Hypothalamus (tissue), 51 donors: Measurements from ENCODE around the gene DNM1.
"Not testable (repeated sequence)": the region's sequence is repeated elsewhere in the genome, so short reads cannot be mapped to it uniquely, and the experiment has no call there.

Experiments used
- DNase-seq, 51 donors: peaks; one replicate each; lab custom pipeline; 2025; lab: John Stamatoyannopoulos, UW

DNM1 gene

GRCh38 chr9:128219831-128220230 lies 16.7 kb downstream of the DNM1 start:
- DNase-seq, result no peak

DNA sequence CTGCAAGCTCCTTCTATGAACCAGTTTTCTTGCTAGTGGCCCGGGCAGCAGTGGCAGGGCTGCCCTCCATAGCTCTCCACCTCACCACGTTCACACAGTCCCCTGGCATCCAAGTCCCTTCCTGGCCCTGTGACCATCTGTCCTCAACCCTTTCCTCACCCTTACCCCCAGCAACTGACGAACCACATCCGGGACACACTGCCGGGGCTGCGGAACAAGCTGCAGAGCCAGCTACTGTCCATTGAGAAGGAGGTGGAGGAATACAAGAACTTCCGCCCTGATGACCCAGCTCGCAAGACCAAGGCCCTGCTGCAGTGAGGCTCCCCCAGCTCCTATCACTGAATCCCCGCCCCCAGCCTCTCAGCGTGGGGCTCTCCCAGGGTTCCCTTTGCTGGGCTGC lies 18.8 kb downstream of the DNM1 start:
- DNase-seq, result no peak

DNA sequence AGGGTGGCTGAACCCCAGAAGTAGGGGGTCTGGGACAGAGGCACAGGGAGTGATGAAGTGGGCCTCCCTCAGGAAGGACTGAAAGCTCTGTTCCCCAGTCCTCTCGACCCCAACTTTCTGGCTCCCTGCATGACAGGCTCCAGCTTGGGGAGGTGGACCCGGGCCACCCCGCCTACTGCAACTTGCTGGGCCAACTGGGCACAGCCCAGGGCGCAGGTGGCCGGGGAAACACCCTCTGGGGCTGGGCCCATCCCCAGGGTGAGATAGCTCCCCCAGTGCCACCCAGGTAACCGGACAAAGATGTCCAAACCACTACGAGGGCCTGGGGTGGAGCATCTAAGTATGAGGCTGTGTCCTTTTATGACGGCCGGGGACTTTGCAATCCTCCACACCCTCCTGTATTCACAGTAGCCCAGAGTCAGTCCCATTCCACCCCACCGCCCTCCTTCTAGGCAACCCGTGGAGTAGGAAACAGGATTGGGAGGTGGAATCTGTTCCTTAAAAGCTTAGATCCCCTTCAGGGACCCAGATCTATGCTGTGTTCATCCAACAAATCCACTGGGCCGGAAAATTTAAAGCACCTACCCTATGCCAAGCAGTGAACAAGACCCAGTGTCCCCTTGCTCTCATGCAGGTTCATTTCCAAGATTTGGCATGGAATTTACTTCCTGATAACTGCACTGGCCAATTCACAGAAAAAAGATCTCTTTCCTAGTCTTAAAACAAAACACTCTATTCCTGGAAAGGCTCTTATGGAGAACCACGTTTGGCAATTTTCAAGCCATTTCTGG lies 19.9 kb downstream of the DNM1 start:
- no peak for DNase-seq

GRCh38 chr9:128224877-128225276 lies 21.7 kb downstream of the DNM1 start:
- no peak for DNase-seq

GRCh38 chr9:128225770-128226411 lies 22.7 kb downstream of the DNM1 start:
- DNase-seq, result no peak

- no peak for DNase-seq
These were observed 23.2 kb downstream of the DNM1 start for GRCh38 chr9:128226412-128226801.

- not testable (repeated sequence) for DNase-seq
These were observed 27.7 kb downstream of the DNM1 start for GRCh38 chr9:128230897-128231296.

DNA sequence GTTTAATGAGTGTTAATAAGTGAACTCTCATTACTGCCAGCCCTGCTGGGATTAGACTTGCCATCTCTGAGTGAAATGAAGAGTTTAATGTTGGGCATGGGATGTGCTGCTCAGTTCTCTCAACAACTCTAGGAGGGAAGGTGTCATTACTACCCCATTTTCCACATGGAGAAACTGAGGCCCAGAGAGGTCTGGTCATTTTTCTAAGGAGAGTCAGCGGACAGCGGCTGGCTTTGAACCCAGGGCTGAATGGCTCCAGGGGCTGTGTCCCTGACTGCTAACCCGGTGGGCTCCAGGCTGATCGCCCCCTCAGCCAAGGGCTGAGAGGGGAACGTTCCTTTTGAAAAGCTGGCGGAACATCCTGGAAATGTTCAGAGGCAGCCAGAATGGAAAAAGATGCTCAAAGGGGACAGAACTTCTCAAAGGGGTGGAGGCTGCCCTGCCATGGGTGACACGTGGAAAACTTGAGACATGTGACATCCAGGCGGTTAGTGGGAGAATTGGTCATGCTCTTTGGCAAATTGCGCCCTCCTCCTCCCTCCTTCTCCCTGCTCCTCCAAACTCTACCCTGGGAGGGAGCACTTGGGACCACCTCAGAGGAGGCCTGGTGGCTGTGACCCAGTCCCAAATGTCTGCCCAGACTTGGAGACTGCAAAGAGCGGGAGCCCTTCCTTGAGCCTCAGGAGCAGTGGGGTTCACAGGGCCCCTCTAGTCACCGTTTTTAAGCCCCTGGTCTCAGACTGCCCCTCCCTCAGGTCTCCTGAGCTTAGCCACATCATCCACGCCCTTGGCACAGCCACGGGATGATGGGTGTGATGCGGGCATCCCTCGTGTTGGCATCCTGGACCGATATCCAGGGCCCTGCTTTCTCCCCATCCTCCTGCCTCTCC lies 28.7 kb downstream of the DNM1 start:
- DNase-seq, result no peak

GRCh38 chr9:128232528-128233428 lies 29.6 kb downstream of the DNM1 start:
- no peak for DNase-seq

DNA sequence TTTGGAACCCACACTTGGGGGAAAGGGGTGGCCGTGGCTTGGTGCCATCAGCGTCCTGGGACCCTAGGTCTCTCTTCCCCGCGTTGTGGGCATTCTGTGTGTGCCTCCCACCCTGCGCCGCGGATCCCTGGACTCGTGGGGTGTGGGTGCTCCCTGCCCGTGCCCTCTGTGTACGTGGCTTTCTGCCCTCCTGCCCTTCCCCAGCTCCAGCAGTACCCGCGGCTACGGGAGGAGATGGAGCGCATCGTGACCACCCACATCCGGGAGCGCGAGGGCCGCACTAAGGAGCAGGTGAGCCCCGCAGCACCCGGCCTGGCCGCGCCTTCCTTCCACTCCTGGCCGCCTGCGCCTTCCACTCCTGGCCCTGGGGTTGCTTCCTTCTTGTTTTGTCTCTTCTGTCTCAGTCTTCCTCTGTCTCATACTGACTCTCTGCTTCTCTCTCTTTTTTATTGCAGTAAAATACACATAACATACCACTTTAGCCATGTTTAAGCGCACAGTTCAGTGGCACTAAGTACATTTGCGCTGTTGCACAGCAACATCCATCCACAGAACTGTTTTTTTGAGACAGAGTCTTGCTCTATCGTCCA lies 30.7 kb downstream of the DNM1 start:
- DNase-seq, result no peak

DNA sequence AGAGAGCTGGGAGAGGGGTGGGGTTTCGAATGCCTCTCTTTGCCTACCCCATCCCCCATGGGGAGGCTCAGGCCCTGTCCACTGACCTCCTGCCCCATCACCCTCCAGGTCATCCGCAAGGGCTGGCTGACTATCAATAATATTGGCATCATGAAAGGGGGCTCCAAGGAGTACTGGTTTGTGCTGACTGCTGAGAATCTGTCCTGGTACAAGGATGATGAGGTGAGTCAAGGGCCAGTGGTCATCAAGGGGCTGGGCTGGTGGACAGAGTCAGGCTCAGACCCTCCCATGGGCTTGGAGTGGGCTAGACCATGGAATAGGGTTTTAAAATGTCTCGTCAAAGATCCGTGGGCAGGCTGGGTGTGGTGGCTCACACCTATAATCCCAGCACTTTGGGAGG lies 38.9 kb downstream of the DNM1 start:
- DNase-seq, result no peak

DNA sequence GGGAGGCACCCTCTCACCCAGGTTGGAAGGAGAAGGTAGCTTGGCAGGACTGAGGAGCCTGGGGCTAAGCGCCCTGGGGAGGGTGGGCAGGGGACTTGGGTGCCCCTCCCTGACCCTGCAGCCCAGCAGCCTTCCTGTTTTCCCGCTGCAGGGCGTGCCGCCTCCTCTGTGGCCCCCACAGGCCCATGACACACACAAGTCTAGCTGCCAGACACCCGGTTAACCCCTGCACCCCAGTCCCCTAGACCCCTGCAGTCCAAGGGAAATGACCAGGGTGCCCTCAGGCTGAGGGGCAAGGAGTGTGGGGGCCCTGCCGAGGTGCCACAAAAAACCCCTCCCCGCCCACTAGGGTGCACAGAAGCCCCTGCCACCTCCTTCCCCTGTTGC lies 39.6 kb downstream of the DNM1 start:
- DNase-seq, result no peak

DNA sequence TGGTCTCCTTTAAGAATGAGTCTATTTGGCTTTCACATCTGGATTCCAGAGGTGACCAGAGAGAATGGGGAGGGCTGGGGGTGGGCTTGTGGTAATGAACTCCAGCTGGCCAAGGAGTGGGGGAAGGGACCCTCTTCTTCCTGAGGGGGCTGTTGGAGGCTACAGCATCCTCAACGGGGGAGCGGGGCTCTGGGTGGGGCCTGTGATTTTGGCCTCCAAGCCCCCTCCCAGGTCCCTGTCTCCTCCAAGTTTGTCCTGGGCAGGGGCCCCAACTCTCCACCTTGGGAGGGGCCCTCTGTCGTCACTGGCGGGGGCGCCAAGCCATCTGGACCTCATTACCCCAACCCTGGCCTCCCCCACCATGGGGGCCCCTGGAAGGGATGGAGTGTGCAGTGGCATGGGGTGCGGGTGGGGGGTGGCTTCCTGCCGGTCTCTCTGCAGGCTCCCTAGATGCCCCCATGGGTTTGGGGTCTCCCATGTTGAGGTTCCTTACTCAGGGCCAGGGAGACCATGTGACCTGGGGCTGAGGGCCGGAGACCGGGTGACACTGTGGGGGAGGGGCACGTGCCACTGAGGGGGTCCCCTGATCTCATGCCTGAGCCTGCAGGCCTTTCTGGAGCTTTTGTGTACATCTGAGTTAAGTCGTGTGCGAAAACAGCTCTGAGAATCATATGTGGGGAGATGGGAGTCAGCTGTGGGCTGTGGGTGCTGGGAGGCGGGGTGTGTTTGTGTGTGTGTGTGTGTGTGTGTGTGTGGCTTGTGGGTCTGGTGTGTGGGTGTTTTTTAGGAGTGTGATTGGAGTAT lies 40.2 kb downstream of the DNM1 start:
- no peak for DNase-seq

GRCh38 chr9:128244091-128244836 lies 41.1 kb downstream of the DNM1 start:
- DNase-seq, result no peak

DNA sequence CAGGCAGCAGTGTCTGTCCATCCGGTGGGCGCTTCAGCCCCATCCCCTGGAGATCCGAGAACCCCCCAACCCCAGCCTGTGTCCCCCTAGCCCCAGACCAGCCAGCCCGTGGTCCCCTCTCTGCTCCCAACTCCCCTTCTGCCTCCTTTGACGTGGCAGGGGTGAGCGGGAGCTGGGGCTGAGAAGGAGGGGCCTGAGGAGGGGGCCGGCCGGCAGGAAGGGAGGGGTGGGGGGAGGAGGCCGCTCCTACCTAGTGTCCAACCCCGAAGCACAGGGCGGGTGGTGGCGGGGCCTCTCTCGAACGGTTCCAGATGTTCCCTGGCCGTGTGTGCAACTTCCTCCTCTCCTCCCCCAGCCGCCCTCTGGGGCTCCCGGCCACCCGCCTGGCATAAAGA lies 41.7 kb downstream of the DNM1 start:
- DNase-seq, result peak in 10 of 51 donors; percentile 6 to 33 (median 17)

GRCh38 chr9:128245421-128246151 lies 42.4 kb downstream of the DNM1 start:
- DNase-seq, result no peak

- no peak for DNase-seq
These were observed 43.3 kb downstream of the DNM1 start for GRCh38 chr9:128246471-128246870.
